K562 (cell line): ENCODE results near the gene PRIM1. TPM values are rescaled to one million over a fixed set of nuclear protein-coding genes. Genes with fewer than 3 reads are reported as not detected.

Experiments used
- BRD9 ChIP-seq: fragments of 450-650 bp; IDR thresholded peaks from 2 replicates; pipeline ENCODE4 v1.6.1; 2018; ENCODE audit warnings: low read depth; ENCODE audit not compliant: partially characterized antibody
- DNMT1 ChIP-seq: fragments of 450-650 bp; IDR thresholded peaks from 2 replicates; pipeline ENCODE4 v1.6.1; 2016; ENCODE audit warnings: antibody characterized with exemption, mild to moderate bottlenecking
- ETV1 ChIP-seq: fragments of 450-650 bp; conservative IDR thresholded peaks from 2 replicates; pipeline ENCODE4 v1.6.1; 2016; ENCODE audit warnings: missing genetic modification characterization, control low read depth, low read depth, missing compliant biosample characterization
- GATAD2A ChIP-seq: fragments of 450-650 bp; IDR thresholded peaks from 2 replicates; pipeline ENCODE4 v1.6.1; 2017
- KAT7 ChIP-seq: sonication (generic); formaldehyde crosslinking; IDR thresholded peaks from 2 replicates; pipeline ENCODE4 v1.8.0; 2022; ENCODE audit warnings: missing genetic modification reagents, mild to moderate bottlenecking, borderline replicate concordance
- KLF6 ChIP-seq: fragments of 250-450 bp; sonication (Bioruptor Pico); IDR thresholded peaks from 2 replicates; pipeline ENCODE4 v1.4.0; 2020; ENCODE audit warnings: mild to moderate bottlenecking, moderate library complexity, borderline replicate concordance
- MED1 ChIP-seq: sonication (generic); formaldehyde crosslinking; IDR thresholded peaks from 2 replicates; pipeline ENCODE4 v1.8.1; 2023; ENCODE audit warnings: missing genetic modification reagents, borderline replicate concordance
- PCBP1 ChIP-seq: fragments of 200-400 bp; formaldehyde crosslinking; IDR thresholded peaks from 2 replicates; pipeline ENCODE4 v1.6.1; 2018; ENCODE audit warnings: mild to moderate bottlenecking, low read depth, low read length; ENCODE audit not compliant: poor library complexity, severe bottlenecking
- POLR2G ChIP-seq: fragments of 200-400 bp; formaldehyde crosslinking; IDR thresholded peaks from 2 replicates; pipeline ENCODE4 v1.6.1; 2017; ENCODE audit warnings: low read depth, mild to moderate bottlenecking, antibody characterized with exemption, low read length, moderate library complexity
- RUNX1 ChIP-seq: sonication (generic); IDR thresholded peaks from 2 replicates; pipeline ENCODE4 v1.6.1; 2016; ENCODE audit warnings: antibody characterized with exemption, low read depth
- SIN3B ChIP-seq: fragments of 450-650 bp; IDR thresholded peaks from 2 replicates; pipeline ENCODE4 v1.6.1; 2017; ENCODE audit warnings: low read depth, mild to moderate bottlenecking, moderate library complexity
- SLC30A9 ChIP-seq: fragments of 250-450 bp; sonication (Bioruptor Pico); IDR thresholded peaks from 2 replicates; pipeline ENCODE4 v1.8.0; 2022; ENCODE audit warnings: mild to moderate bottlenecking, moderate library complexity
- SRSF9 ChIP-seq: fragments of 200-400 bp; formaldehyde crosslinking; IDR thresholded peaks from 2 replicates; pipeline ENCODE4 v1.6.1; 2017; ENCODE audit warnings: low read depth, low read length, borderline replicate concordance
- ZBED1 ChIP-seq: IDR thresholded peaks from 2 replicates; pipeline ENCODE4 v1.6.1; 2014
- ZBTB1 ChIP-seq: sonication (generic); formaldehyde crosslinking; IDR thresholded peaks from 2 replicates; pipeline ENCODE4 v1.8.1; 2023; ENCODE audit warnings: missing genetic modification reagents, low read depth, mild to moderate bottlenecking, borderline replicate concordance
- ZBTB2 ChIP-seq: fragments of 450-650 bp; IDR thresholded peaks from 2 replicates; pipeline ENCODE4 v1.6.1; 2016; ENCODE audit warnings: antibody characterized with exemption
- ZFPM2 ChIP-seq: fragments of 250-450 bp; sonication (Bioruptor Pico); IDR thresholded peaks from 2 replicates; pipeline ENCODE4 v1.5.1; 2022; ENCODE audit warnings: mild to moderate bottlenecking
- ZFX ChIP-seq: sonication (generic); formaldehyde crosslinking; IDR thresholded peaks from 2 replicates; pipeline ENCODE4 v1.8.0; 2022; ENCODE audit warnings: mild to moderate bottlenecking, missing genetic modification reagents, moderate library complexity
- ZKSCAN3 ChIP-seq: fragments of 250-450 bp; sonication (Bioruptor Pico); IDR thresholded peaks from 2 replicates; pipeline ENCODE4 v1.4.0; 2020
- ZNF354B ChIP-seq: fragments of 250-450 bp; sonication (Bioruptor Pico); IDR thresholded peaks from 2 replicates; pipeline ENCODE4 v1.4.0; 2020
- ZNF408 ChIP-seq: fragments of 250-450 bp; sonication (Bioruptor Pico); IDR thresholded peaks from 2 replicates; pipeline ENCODE4 v1.4.0; 2020; ENCODE audit warnings: low read depth, mild to moderate bottlenecking, moderate library complexity
- ZNF584 ChIP-seq: fragments of 200-800 bp; sonication (Bioruptor generic); IDR thresholded peaks from 2 replicates; pipeline ENCODE4 v1.6.1; 2016; ENCODE audit warnings: low read depth, mild to moderate bottlenecking, missing genetic modification characterization, missing compliant biosample characterization
- ZNF79 ChIP-seq: fragments of 250-450 bp; sonication (Bioruptor Pico); IDR thresholded peaks from 2 replicates; pipeline ENCODE4 v1.4.0; 2020; ENCODE audit warnings: low read depth, mild to moderate bottlenecking, moderate library complexity
- ZSCAN29 ChIP-seq: fragments of 450-650 bp; IDR thresholded peaks from 2 replicates; pipeline ENCODE4 v1.6.1; 2017
- ZSCAN32 ChIP-seq: fragments of 450-650 bp; formaldehyde crosslinking; IDR thresholded peaks from 2 replicates; pipeline ENCODE4 v1.4.0; 2020; ENCODE audit warnings: mild to moderate bottlenecking, moderate library complexity
- polyA plus RNA-seq, 8 experiments: library from polyadenylated mRNA; depleted of rRNA in 4 of 8; stranded (reverse) in 5 of 8; unstranded in 3 of 8; fragments of >200 nt; fragmentation: Nextera tagmentation in 2 of 8; fragmentation: Illumina TruSeq in 1 of 8; extraction: Ambion mirVana in 2 of 8; extraction: Trizol in 1 of 8; gene quantifications; 2 replicates each; pipeline versions ENCODE4 v1.2.1 to v1.2.3, GENCODE V29; 2011 to 2014; ENCODE audit warnings: inconsistent platforms in 1 of 8, missing spikeins in 1 of 8
- total RNA-seq, 7 experiments: library from RNA; depleted of rRNA in 6 of 7; stranded (reverse); fragments of >200 nt in 6 of 7; fragmentation: Illumina TruSeq in 2 of 7; extraction: Trizol in 2 of 7; gene quantifications; 2 replicates each; pipeline versions ENCODE4 v1.2.1 to v1.2.3, GENCODE V29; 2011 to 2021; ENCODE audit warnings: low replicate concordance in 1 of 7
- TF ChIP-seq, protein P1 (sequence below): fragments of 450-650 bp; formaldehyde crosslinking; IDR thresholded peaks from 2 replicates; pipeline ENCODE4 v1.4.0; 2022; ENCODE audit warnings: missing genetic modification characterization
- TF ChIP-seq, protein P2 (sequence below), 2 experiments: fragments of 450-650 bp in 1 of 2; sonication (generic) in 1 of 2; formaldehyde crosslinking; conservative IDR thresholded peaks; 2 replicates each; pipeline versions ENCODE4 v1.4.0 to v1.8.1; 2020 to 2022; ENCODE audit warnings: mild to moderate bottlenecking in 1 of 2, missing genetic modification reagents in 1 of 2

PRIM1 gene
- total and polyA plus RNA-seq, 9 of the 15 experiments (the other 6 are each of a cell fraction or from before 2014, with no cell fraction given), result 67.2 to 179 (median 140) TPM

DNA sequence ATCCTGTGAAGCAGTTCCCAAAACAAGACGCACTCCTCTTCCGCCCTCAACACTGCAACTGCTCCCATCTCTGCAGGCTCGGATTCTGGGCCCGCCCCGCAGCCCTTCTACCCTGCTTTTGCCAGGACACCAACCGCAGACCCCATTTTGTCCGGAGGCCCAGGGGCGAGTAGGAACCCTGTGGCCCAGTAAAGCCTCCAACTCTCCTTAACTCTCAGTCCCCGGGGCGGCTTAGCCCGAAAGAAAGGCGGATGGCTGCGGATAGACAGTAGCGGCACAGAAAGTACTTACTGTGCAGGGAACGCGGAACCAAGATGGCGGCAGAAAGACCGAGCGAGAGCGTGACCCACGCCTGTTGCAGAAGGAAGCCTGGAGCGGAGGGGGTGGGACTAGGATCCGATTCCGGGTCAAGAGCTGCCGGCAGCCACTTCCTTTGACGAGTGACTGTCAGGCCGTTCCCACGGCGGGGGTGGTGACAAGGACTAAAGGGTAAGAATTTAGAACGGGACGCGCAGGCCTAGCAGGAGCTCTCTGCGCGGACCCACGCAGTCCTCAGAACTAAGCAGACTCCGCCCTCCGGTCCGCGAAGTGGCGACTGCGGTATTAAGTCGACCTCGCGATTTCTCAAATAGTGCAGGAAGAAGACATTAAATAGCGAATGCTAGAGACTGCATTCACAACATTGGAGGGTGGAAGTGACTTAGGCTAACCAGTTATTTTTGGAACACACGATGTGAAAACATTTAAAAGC, 27.0 kb downstream of the PRIM1 start, which contains the start of gene NACA (continued):
- no peak for TF ChIP-seq MED1
- TF ChIP-seq, protein P1, sequence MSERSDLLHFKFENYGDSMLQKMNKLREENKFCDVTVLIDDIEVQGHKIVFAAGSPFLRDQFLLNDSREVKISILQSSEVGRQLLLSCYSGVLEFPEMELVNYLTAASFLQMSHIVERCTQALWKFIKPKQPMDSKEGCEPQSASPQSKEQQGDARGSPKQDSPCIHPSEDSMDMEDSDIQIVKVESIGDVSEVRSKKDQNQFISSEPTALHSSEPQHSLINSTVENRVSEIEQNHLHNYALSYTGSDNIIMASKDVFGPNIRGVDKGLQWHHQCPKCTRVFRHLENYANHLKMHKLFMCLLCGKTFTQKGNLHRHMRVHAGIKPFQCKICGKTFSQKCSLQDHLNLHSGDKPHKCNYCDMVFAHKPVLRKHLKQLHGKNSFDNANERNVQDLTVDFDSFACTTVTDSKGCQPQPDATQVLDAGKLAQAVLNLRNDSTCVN, result no peak
- no peak for TF ChIP-seq SRSF9
- no peak for TF ChIP-seq ZNF408 (CRISPR knock-in tag)
- peak; percentile 99 for TF ChIP-seq ZFX (CRISPR knock-in tag)
- no peak for TF ChIP-seq ZSCAN32 (CRISPR knock-in tag)
- no peak for TF ChIP-seq SIN3B
- peak; percentile 81; the same call in 1 of the 2 replicates for TF ChIP-seq ZBED1
- TF ChIP-seq ZNF354B (CRISPR knock-in tag), result no peak
- TF ChIP-seq DNMT1, result no peak
- no peak for TF ChIP-seq SLC30A9 (CRISPR knock-in tag)
- TF ChIP-seq ZSCAN29, result no peak
- peak; percentile 67; the same call in 1 of the 2 replicates for TF ChIP-seq ZBTB1 (CRISPR knock-in tag)
- TF ChIP-seq ZNF584 (CRISPR knock-in tag), result no peak
- TF ChIP-seq ZBTB2, result 0 out of 2 replicates have a peak, but pooled peaks have one; percentile 66
- TF ChIP-seq PCBP1, result no peak
- TF ChIP-seq, protein P2, sequence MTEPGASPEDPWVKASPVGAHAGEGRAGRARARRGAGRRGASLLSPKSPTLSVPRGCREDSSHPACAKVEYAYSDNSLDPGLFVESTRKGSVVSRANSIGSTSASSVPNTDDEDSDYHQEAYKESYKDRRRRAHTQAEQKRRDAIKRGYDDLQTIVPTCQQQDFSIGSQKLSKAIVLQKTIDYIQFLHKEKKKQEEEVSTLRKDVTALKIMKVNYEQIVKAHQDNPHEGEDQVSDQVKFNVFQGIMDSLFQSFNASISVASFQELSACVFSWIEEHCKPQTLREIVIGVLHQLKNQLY (CRISPR knock-in tag; conservative IDR thresholded peaks at IDR 0.05), result no peak; a peak in 1 of 4 replicates
- TF ChIP-seq RUNX1, result no peak
- no peak for TF ChIP-seq KLF6 (CRISPR knock-in tag)
- TF ChIP-seq ZFPM2 (CRISPR knock-in tag), result no peak
- TF ChIP-seq POLR2G, result peak; percentile 98
- TF ChIP-seq GATAD2A, result peak; percentile 36; the same call in 1 of the 2 replicates
- no peak for TF ChIP-seq ZNF79 (CRISPR knock-in tag)
- TF ChIP-seq BRD9, result peak; percentile 99
- TF ChIP-seq ZKSCAN3 (CRISPR knock-in tag), result no peak
- peak; percentile 99 for TF ChIP-seq KAT7 (CRISPR knock-in tag)
- no peak for TF ChIP-seq ETV1 (tag)
